ENCODE measurements around the gene KIF6. TPM values are rescaled to one million over a fixed set of nuclear protein-coding genes. Genes with fewer than 3 reads are reported as not detected.

KIF6 gene
- total and polyA plus RNA-seq, 2 of the 8 experiments (the other 6 are each of a cell fraction or from before 2014, with no cell fraction given), result 0.53 to 0.65 TPM

GRCh38 chr6:39520411-39520810, 204.8 kb downstream of the KIF6 start:
- no peak overlapping the region for H3K18ac ChIP-seq (ENCODE audit: extremely low read depth, low read length)
- H2BK12ac ChIP-seq (ENCODE audit: low read depth, low read length), result no peak overlapping the region
- ChIA-PET CTCF (ENCODE audit: partially characterized antibody) (interaction anchor here (1.1 kb wide), 1 partner anchor 346 kb away, joined by 3 read pairs; no protein-coding TSS in a partner anchor), POLR2A (ENCODE audit: partially characterized antibody) (no interaction called here)
- no peak overlapping the region for H3K27ac ChIP-seq (ENCODE audit: low read depth, low read length)
- H3K9me3 ChIP-seq (ENCODE audit: insufficient read depth in 2 of 2, low read depth in 1 of 2, low read length in 1 of 2), result no peaks in the 10 kb centered on the region
- 90% methylated on average over 5 of the region's 5 CpGs; no CpG with 5 or more reads in 1 of the 2 experiments for WGBS, 2 experiments (ENCODE audit: extremely low coverage in 1 of 2, insufficient coverage in 1 of 2, insufficient read length in 1 of 2, insufficient replicate concordance in 2 of 2, low coverage in 1 of 2, low lambda C conversion rate in 2 of 2, missing lambda C conversion rate in 1 of 2)
- no peak overlapping the region for H3K4me2 ChIP-seq (ENCODE audit: insufficient read depth in 1 of 2, low read depth in 2 of 2, low read length in 2 of 2)
- H4K8ac ChIP-seq (ENCODE audit: extremely low read depth, insufficient read depth, low read length), result no peak overlapping the region
- no peaks in the 10 kb centered on the region for H3K79me2 ChIP-seq (ENCODE audit: control insufficient read depth in 1 of 2, insufficient read depth in 2 of 2, low read length in 2 of 2)
- H3K4me3 ChIP-seq (ENCODE audit: extremely low read depth in 1 of 4, insufficient read depth in 2 of 4, low read depth in 3 of 4, low read length in 4 of 4), result no peak overlapping the region
- H3K23ac ChIP-seq (ENCODE audit: insufficient read length), result no peak overlapping the region
- no peaks in the 10 kb centered on the region for H3K4me1 ChIP-seq (replicated peaks in 1 of 4; ENCODE audit: control insufficient read depth in 3 of 4, insufficient read depth in 4 of 4, low read length in 3 of 4)
- no peak overlapping the region for H2BK15ac ChIP-seq (ENCODE audit: low read length)
- H2AK5ac ChIP-seq (ENCODE audit: low read depth, low read length), result no peak overlapping the region
- no peak for DNase-seq (ENCODE audit: low read depth in 1 of 2, low spot score in 2 of 2)
- no peaks in the 10 kb centered on the region for H3K79me1 ChIP-seq (ENCODE audit: low read depth, low read length)
- no peaks in the 10 kb centered on the region for H3K27me3 ChIP-seq (replicated peaks in 1 of 4; ENCODE audit: control insufficient read depth in 3 of 4, extremely low read depth in 1 of 4, insufficient read depth in 3 of 4, low read length in 3 of 4)
- H2BK5ac ChIP-seq (ENCODE audit: low read depth, low read length), result no peak overlapping the region
- no peak overlapping the region for H3K4ac ChIP-seq (replicated peaks; ENCODE audit: insufficient read length, low read depth, low read length)
- H3K9ac ChIP-seq (replicated peaks in 1 of 4; ENCODE audit: extremely low read depth in 1 of 4, low read depth in 3 of 4, low read length in 3 of 4), result no peak overlapping the region
- H2AFZ ChIP-seq (ENCODE audit: low read length), result 0 out of 2 replicates have a peak overlapping the region, but pooled peaks have one; percentile 21
- H3K14ac ChIP-seq (ENCODE audit: insufficient read length), result no peak overlapping the region
- no peak overlapping the region for H3K56ac ChIP-seq (replicated peaks; ENCODE audit: insufficient read length, low read depth, low read length)
- FAIRE-seq, result no peak
- H4K20me1 ChIP-seq (replicated peaks in 1 of 2; ENCODE audit: control insufficient read depth in 1 of 2, insufficient read depth in 2 of 2, low read length in 2 of 2), result no peaks in the 10 kb centered on the region
- H2BK120ac ChIP-seq (replicated peaks; ENCODE audit: low read depth, low read length), result no peak overlapping the region
- no peaks in the 10 kb centered on the region for H3K36me3 ChIP-seq (ENCODE audit: control insufficient read depth in 2 of 4, insufficient read depth in 4 of 4, low read length in 3 of 4)
- H4K5ac ChIP-seq (ENCODE audit: insufficient read length, low read depth, low read length), result no peak overlapping the region
- H3K23me2 ChIP-seq (ENCODE audit: low read depth, low read length), result no peaks in the 10 kb centered on the region
- no peak overlapping the region for H2BK20ac ChIP-seq (ENCODE audit: low read length)
- no peak overlapping the region for H4K91ac ChIP-seq (replicated peaks; ENCODE audit: insufficient read length, low read length)
- TF ChIP-seq ASH2L (IDR thresholded peaks at IDR 0.05; ENCODE audit: low read length), result no peak
- no peak for TF ChIP-seq HDAC6 (IDR thresholded peaks at IDR 0.05; ENCODE audit: low read depth, low read length)
- no peak for TF ChIP-seq RXRA (IDR thresholded peaks at IDR 0.05; ENCODE audit: insufficient read depth, low read depth, low read length)
- no peak for TF ChIP-seq EGR1 (IDR thresholded peaks at IDR 0.05; ENCODE audit: borderline replicate concordance, low read depth, low read length)
- no peak for TF ChIP-seq RFX5 (IDR thresholded peaks at IDR 0.05; ENCODE audit: borderline replicate concordance, low read depth, low read length)
- TF ChIP-seq SAP30 (IDR thresholded peaks at IDR 0.05; ENCODE audit: insufficient read depth, insufficient replicate concordance, low read length), result no peak
- TF ChIP-seq CBX8 (IDR thresholded peaks at IDR 0.05; ENCODE audit: borderline replicate concordance, low read depth, low read length), result no peak
- TF ChIP-seq GABPA (IDR thresholded peaks at IDR 0.05; ENCODE audit: borderline replicate concordance, insufficient read depth, low read length), result no peak
- TF ChIP-seq POLR2AphosphoS5 (IDR thresholded peaks at IDR 0.05; ENCODE audit: low read depth, low read length), result no peak
- no peak for TF ChIP-seq SIRT6 (IDR thresholded peaks at IDR 0.05; ENCODE audit: low read length)
- TF ChIP-seq TAF7 (optimal IDR thresholded peaks at IDR 0.05; ENCODE audit: borderline replicate concordance, low read depth, low read length), result no peak
- TF ChIP-seq PHF8 (conservative IDR thresholded peaks at IDR 0.05; ENCODE audit: low read depth, low read length), result no peak

All from H1 (cell line).